HG03442 (cell line): ENCODE data around the gene SCP2.

Experiments used
- ATAC-seq: cut with Tn5 transposase; IDR thresholded peaks from one replicate; pipeline ENCODE4 v1.9.1; 2021; ENCODE audit warnings: mild to moderate bottlenecking, moderate library complexity; ENCODE audit not compliant: unreplicated experiment

SCP2 gene

DNA sequence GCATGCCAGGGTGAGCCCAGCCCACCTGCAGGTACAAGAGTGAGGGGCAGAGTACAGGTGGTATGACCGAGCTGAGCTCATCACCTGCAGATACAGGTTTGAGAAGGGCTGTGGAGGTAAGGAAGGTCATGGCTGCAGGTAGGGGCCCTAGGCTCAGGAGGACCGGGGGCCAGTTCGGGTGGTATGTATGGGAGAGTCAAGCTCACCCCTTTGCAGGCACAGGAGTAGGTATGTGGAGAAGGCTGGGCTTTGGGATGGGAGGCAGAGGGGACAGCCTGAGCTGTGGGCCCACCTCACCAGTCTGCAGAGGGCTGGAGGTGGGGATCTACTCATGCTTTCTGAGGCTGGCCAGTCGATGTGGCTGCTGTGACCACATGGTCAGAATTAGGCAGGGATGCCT, 152.2 kb downstream of the SCP2 start:
- no peak for ATAC-seq

DNA sequence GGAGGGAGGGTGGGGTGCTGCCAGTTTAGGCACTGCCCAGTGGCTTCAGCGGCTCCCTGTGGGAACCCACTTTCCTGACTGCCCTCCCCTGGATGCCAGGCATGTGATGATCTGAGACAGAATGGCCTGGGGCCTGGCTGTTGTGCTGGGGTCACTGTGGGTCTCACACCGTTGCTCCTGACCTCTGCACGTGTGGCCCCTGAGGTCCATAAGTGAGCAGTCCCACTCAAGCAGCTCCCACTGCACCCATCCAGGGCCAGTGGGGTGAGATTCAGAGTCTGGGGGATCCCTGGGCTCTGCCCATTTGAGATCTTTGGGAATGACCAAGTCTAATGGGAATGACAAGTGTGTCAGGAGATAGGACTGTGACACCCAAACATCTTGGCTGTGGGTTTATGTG, 153.0 kb downstream of the SCP2 start:
- no peak for ATAC-seq

DNA sequence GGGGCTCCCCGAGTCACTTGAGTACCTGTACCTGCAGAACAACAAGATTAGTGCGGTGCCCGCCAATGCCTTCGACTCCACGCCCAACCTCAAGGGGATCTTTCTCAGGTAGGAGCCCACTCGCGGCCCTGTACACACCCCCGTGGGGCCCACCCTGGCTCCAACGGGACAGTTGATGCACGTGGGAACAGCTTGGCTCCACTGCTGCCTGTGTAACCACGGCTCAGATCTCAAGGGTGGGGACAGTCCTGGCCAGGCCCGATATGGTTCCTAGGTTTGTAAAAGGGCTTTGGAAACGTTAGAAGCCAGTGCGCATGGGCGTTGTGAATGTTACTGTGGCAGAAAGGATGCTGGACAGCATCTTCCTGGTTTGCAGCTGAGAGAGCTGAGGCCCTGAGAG, 153.7 kb downstream of the SCP2 start:
- no peak for ATAC-seq

DNA sequence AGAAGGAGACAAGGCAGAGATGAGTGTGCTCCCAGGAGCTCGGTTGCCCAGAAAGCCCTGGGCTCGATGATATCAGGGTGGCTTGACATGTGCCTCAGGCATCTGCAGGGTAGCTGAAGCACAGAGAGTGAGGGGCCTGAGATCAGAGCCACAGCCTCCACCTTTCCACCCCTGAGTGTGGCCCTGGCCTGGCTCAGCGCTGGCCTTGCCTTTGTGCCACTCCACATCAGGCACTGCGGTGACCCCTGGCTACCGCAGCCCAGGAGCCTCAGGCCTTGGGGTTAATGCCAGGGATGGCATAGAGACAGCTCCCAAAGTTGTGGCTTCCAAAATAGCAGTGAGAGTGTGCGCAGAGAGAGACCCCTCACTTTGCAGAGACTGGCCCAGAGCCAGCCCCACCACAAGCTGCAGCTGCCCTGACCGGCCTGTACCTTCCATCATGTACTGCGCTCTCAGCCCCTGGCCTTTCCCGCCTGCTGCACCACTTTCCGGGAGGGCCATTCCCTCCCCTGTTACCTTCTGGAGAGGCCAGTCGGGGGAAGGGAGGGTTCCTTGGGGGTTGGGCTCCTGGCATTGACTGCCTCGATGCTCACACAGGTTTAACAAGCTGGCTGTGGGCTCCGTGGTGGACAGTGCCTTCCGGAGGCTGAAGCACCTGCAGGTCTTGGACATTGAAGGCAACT, 154.4 kb downstream of the SCP2 start:
- ATAC-seq = no peak

DNA sequence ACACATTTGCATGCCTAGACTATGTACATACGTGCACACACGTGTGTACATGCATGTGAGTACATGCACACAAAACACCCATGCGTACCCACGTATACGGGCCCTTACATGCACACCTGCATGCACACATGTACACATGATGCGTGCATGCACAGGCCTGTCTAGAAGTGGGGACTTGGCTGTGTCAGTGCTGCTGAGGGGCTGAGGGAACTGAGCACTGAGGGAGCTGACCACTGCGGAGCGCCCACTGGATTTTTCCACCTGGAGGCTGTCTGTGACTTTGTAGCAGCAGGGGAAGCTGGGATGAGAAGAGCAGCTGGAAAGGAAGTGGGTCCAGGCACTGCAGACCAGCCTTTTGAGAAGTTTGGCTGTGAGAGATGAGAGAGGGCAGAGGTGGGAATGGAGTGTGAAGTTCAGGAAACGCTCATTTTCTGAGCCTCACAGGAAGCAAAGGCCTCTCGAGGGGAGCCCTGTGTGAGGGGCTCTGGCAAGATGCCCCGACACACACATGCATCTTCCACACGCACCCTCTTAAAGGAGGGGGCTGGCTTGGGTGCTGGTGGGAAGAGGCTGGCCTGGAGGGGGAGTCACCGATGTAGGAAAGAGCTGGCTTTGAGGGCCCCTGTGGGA, 155.9 kb downstream of the SCP2 start:
- ATAC-seq = no peak

DNA sequence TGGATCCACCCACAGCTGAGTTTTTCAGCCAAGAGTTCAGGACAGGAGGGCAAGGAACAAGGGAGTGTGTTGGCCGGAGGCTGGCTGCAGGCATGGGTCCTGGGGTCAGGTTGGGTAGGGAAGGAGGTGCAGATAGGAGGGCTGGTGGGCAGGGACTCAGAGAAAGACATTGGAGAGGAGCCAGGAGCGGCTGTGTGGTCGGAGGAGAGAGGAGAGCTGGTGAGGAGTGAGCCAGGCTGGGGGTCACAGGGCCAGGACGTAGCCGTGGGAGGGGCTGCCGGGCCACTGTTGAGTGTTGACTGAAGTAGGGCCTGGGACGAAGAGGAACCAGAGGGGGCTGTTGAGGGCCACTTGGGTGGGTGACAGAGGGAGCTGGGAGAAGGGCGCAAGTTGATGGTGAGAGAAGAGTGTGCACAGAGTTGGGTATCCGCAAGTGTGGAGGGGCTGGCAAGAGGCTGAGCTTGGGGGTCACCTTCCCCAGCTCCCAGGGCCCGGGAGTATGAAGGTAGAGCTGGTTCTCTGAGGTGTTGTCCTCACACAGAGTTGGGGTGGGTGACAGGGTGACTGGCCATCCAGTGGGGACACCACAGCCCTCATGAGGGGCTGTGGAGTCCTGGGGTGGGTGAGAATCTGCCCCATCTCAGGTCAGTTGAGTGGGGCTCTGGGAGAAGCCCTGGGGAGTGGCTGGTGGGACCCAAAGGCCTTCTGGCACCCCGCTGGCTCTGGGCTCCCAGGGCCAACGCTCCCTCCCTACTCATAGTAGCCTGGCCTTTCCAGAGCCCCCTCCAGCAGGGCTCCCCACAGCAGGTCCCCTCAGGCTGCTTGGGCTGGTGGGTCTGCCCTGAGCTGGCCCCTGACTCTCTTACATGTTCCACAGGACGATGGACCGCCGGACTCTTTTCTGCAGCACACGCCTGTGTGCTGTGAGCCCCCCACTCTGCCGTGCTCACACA, 156.8 kb downstream of the SCP2 start:
- ATAC-seq = no peak

GRCh38 chr1:53084589-53084971, 157.5 kb downstream of the SCP2 start:
- no peak for ATAC-seq

DNA sequence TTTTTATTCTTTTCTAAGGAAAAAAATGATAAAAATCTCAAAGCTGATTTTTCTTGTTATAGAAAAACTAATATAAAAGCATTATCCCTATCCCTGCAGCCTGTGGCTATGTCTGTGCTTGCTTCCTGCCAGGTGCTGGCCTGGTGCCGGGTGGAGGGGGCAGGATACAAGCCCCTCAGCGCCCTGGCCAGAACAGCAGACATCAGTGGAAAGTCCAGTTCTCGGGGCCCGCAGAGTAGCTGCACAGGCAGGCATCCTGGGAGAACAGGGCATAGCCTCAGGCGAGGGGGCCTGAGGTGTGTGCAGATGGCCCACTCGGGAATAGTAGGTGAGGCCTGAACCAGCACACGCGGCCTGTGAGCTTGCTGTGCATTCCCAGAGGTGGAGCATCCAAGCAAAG, 158.3 kb downstream of the SCP2 start:
- ATAC-seq = no peak

DNA sequence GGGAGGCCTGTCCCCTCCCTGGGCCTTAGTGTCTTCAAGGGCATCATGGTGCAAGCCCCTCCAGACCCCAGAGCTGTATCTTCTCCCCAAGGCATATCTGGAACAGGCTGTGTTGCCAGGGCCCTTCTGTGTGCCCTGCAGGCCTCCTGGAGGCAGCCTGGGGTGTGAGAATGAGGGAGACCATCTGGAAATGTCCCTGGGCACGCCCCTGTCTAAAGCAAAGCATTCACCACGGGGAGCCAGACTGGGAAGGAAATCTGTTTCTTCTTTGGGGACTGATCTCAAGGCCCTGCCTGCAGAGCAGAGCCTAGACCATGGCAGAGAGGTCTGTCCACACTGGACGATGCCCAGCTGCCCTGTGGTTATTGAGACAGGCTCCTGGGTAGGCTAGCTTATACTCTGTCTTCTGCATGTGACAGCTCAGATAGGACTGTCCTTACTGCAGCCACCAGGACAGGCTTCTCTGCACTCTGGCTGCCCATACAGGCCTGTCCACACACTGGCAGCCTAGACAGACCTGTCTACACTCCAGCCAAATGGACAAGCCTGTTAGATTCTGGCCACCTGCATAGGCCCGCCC, 159.5 kb downstream of the SCP2 start:
- ATAC-seq = no peak

DNA sequence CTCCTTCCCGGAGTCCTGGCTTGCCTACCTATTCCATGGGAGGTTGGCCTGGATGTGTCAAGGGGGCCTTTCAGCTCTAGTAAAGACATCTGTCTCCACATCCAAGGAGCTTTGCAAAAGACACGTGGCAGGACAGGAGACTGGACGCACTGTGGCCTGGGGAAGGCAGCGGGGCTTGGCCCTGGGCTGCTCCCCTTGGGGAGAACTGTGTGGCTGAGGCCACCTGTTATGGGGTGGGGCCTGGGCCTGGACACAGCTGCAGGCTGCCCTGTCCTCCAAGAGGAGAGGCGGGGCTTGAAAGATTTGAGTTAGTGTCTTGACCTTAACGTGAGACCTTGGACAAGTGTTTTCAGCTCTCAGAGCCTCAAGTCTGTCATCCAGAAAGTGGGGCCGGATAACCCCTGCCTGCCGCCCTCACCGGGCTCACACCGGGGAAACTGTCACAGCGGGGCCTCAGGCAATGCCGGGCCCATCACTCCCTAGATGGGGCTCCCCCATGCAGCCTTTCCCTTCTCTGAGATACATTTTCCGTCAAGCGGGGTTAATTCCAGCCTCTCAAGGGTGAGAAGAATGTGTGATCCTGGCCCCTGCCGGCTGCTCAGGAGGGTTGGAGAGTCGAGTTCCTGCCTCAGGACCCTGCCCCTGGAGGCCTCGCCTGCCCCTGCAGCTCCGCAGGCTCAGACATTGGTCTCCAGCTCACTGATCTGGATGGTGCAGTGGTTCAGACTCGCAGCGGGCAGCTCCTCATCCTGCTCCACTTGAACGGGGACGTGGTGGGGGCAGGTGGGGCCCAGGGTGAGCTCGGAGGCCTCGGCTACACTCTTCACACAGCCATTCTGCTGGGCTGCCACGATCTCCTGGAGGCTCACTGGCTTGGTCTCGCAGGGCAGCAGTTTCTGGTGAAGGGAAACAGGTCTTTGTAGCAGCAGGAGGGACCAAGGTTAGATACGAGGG, 160.5 kb downstream of the SCP2 start:
- no peak for ATAC-seq

DNA sequence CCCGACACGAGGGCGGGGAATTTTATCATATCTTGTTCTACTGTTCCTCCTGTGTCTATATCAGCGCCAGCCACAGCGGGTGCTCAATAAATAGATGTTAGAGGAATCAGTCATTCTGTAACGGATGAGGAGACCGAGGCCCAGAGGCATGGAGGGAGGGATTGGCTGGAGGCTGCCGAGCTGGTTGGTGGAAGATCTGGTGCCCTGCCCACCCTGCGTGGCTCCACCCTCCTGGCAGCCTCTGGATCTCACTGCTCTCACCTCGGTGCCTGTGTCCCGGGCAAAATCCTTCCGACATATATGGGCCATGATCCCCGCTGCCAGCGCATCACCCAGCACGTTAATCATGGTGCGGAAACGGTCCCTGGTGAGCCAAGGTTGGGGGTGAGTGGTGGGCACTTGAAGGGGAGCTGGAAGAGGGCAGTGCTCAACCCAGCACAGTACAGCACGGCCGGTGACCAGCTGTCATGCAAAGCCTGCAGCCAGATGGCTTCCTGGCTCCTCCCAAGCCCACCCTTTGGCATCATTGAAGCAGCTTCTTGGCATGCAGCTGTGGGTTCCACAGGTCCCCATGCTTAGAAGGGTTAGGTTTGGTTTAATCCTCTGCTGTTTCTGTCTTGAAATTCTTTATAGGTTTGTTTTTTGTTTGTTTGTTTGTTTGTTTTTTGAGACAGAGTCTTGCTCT, 161.7 kb downstream of the SCP2 start:
- ATAC-seq = no peak

DNA sequence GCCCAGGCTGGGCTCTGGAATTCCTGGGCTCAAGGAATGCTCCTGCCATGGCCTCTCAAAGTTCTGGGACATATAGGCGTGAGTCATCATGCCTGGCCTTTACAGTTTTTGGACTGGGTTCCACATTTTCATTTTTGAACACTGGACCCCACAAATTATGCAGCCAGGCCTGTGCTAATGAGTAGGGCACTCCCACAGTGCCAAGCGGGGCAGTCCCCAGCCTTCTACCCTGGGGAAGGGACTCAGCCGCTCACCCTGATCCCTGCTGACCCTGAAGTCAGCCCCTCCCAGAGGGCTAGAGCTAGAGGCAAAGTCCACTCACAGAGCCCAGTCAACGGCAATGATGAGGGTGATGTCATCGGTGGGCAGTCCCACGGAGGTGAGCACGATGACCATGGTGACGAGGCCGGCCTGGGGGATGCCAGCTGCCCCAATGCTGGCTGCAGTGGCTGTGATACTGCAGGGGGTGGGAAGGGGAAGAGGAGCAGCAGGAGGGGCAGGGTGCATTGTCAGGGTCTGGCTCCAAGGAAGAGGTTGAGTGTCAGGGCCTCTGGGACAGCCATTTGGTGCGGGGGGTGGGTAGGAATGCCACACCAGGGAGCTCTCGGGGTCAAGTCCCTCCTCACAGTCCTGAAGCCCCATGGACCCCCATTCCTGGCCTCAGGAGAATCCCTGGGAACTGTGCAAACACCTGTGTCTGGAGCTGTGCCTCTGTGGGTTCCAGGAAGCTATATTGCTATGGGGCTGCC, 162.6 kb downstream of the SCP2 start:
- ATAC-seq = no peak

- ATAC-seq = no peak
Measured at GRCh38 chr1:53090227-53091147, 163.4 kb downstream of the SCP2 start.

DNA sequence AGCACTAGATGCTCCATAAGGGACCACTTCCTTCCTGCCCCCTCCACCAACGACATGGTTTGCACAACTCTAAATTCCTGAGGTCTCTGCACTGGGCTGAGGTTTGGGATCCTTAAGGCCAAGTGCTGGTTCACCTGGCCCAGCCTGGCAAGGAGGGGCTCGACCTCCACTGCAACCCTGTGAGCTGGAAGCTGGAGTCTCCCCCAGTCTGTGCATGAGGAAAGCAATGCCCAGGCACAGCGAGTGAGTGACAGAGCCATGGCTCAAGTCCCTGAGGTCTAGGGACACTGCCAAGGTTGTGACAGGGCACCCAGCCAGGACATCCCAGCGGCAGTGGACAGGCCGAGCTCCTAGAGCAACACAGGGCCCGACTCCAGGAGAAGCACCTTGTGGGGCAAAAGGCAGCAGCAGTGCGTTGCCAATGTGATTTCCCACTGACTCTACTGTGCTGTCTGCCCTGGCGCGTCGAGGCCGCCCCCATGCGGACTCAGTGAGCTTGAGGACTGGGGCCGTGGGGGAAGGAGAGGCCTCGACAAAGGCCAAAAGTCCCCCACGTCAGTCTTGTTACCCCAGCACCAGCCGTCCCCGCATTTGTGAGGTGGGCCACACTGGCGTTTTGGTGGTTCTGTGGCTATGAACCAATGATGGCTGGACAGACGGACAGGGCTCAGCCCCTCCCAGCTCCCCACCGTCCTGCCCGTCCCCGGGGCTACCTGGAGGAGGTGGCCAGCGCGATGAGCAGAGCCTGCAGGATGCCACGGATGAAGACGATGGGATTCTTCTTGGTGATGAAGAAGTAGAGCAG, 165.0 kb downstream of the SCP2 start:
- no peak for ATAC-seq

GRCh38 chr1:53092659-53093450, 165.8 kb downstream of the SCP2 start:
- no peak for ATAC-seq

DNA sequence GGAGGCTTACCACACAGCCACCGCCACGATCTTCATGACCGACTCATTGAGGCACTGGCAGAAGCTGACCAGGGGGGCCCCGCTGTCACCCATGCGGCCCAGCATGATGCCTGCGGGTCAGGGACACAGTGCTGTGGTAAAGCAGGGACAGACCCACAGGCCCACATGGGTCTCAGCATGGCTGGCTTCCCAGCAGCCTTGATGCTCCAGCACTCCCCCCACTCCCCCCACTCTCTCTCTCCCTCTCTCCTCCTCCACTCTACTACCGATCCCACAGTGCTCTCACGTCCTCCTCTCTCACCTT, 166.3 kb downstream of the SCP2 start:
- no peak for ATAC-seq
